BLaER1 treated with 17β-estradiol and CSF1 and Interleukin-3, amounts not matched to agents 10 nM and 100 nM (cell line): ENCODE results near the gene OR56A5.

Source experiments
- H3K27ac ChIP-seq, 11 experiments: shearing (Covaris generic); formaldehyde crosslinking; 2 replicates each; pipeline ENCODE4 v1.8.1; 2022
- H3K27me3 ChIP-seq, 11 experiments: shearing (Covaris generic); formaldehyde crosslinking; 2 replicates each; pipeline ENCODE4 v1.8.1; 2022
- H3K36me3 ChIP-seq, 11 experiments: shearing (Covaris generic); formaldehyde crosslinking; 2 replicates each; pipeline ENCODE4 v1.8.1; 2022
- H3K4me1 ChIP-seq, 10 experiments: shearing (Covaris generic); formaldehyde crosslinking; 2 replicates each; pipeline ENCODE4 v1.8.1; 2022
- H3K4me2 ChIP-seq, 11 experiments: shearing (Covaris generic); formaldehyde crosslinking; 2 replicates each; pipeline ENCODE4 v1.8.1; 2022
- H3K4me3 ChIP-seq, 10 experiments: shearing (Covaris generic); formaldehyde crosslinking; 2 replicates each; pipeline ENCODE4 v1.8.1; 2022
- H3K9ac ChIP-seq, 11 experiments: shearing (Covaris generic); formaldehyde crosslinking; 2 replicates each; pipeline ENCODE4 v1.8.1; 2022
- H3K9me3 ChIP-seq, 11 experiments: shearing (Covaris generic); formaldehyde crosslinking; replicated peaks in 1 of 11; 2 replicates each; pipeline ENCODE4 v1.8.1; 2022
- H4K20me1 ChIP-seq, 11 experiments: shearing (Covaris generic); formaldehyde crosslinking; 2 replicates each; pipeline ENCODE4 v1.8.1; 2022
- Cebpa-rat ChIP-seq, 11 experiments: shearing (Covaris generic); IDR thresholded peaks; 2 replicates each; pipeline ENCODE4 v1.8.1; 2022

The OR56A5 gene

DNA sequence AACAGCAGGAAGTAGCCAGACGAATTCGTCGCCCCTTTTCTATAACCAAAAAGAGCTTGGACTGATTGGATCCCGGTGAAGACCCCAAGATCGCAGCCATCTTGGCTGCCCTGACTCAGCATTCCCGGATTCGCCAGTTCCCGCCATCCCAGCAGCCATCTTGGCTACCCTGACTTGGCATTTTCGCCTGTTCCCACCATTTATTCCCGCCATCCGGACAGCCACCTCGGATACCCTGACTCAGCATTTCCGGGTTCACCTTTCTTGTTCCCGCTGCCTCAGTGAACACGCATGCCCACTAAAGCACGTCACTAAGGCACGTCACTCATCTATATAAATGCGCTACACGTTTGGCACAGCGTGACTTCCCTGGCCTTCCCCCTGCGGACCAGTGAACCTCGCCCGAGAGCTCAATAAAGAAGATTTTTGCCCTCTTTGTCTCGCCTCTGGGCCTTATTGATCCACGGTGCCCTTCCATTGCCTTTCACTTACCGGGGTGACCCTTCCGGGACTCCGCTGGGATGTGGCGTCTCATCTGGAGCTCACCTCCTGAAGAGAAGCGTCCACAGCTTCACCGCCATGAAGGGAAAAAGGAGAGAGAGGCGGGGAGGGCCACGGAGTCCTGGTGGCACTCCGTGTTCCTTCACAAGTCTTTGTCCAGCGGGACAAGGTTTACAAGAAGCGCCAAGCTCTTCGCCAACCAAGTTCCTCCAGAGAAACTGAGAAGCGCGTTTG lies 30.3 kb downstream of the OR56A5 start:
- Histone ChIP-seq H3K4me1 (no peaks in the 10 kb centered on the region), H3K36me3 (no peaks in the 10 kb centered on the region), H3K27me3 (no peaks in the 10 kb centered on the region), H3K9ac (no peak overlapping the region), H3K4me2 (no peak overlapping the region), H3K4me3 (no peak overlapping the region), H3K9me3 (peaks cover 15 to 46% (median 32%) of the 10 kb centered on the region in 11 experiments; a peak in 19 of 22 replicates), H3K27ac (no peak overlapping the region), H4K20me1 (no peaks in the 10 kb centered on the region)
- TF ChIP-seq Cebpa-rat (IDR thresholded peaks at IDR 0.05) = no peak

GRCh38 chr11:5933116-5933515 lies 35.2 kb downstream of the OR56A5 start:
- no peak overlapping the region for H3K4me3 ChIP-seq
- peaks cover 26 to 85% (median 67%) of the 10 kb centered on the region in 11 experiments; a peak in 21 of 22 replicates for H3K9me3 ChIP-seq
- no peaks in the 10 kb centered on the region for H3K27me3 ChIP-seq
- no peak for TF ChIP-seq Cebpa-rat (IDR thresholded peaks at IDR 0.05)
- no peak overlapping the region for H3K9ac ChIP-seq
- H3K27ac ChIP-seq = no peak overlapping the region
- no peaks in the 10 kb centered on the region for H3K4me1 ChIP-seq
- no peaks in the 10 kb centered on the region for H3K36me3 ChIP-seq
- H3K4me2 ChIP-seq = no peak overlapping the region
- H4K20me1 ChIP-seq = no peaks in the 10 kb centered on the region

- H3K4me1 ChIP-seq = no peaks in the 10 kb centered on the region
- no peak for TF ChIP-seq Cebpa-rat (IDR thresholded peaks at IDR 0.05)
- H3K4me3 ChIP-seq = no peak overlapping the region
- H4K20me1 ChIP-seq = no peaks in the 10 kb centered on the region
- no peak overlapping the region for H3K27ac ChIP-seq
- H3K9me3 ChIP-seq = peaks cover 22 to 83% (median 64%) of the 10 kb centered on the region in 11 experiments; a peak in 21 of 22 replicates
- no peaks in the 10 kb centered on the region for H3K27me3 ChIP-seq
- H3K4me2 ChIP-seq = no peak overlapping the region
- no peaks in the 10 kb centered on the region for H3K36me3 ChIP-seq
- no peak overlapping the region for H3K9ac ChIP-seq
Measured at GRCh38 chr11:5932671-5933070, 35.6 kb downstream of the OR56A5 start.

GRCh38 chr11:5931061-5931460 lies 37.2 kb downstream of the OR56A5 start:
- no peak overlapping the region for H3K4me2 ChIP-seq
- peaks cover 5 to 67% (median 48%) of the 10 kb centered on the region in 11 experiments; a peak in 18 of 22 replicates for H3K9me3 ChIP-seq
- TF ChIP-seq Cebpa-rat (IDR thresholded peaks at IDR 0.05) = no peak
- no peaks in the 10 kb centered on the region for H4K20me1 ChIP-seq
- no peak overlapping the region for H3K4me3 ChIP-seq
- H3K27ac ChIP-seq = no peak overlapping the region
- no peaks in the 10 kb centered on the region for H3K36me3 ChIP-seq
- H3K27me3 ChIP-seq = no peaks in the 10 kb centered on the region
- no peak overlapping the region for H3K9ac ChIP-seq
- H3K4me1 ChIP-seq = no peaks in the 10 kb centered on the region

GRCh38 chr11:5930614-5931013 lies 37.7 kb downstream of the OR56A5 start:
- H4K20me1 ChIP-seq = no peaks in the 10 kb centered on the region
- no peaks in the 10 kb centered on the region for H3K36me3 ChIP-seq
- H3K27me3 ChIP-seq = no peaks in the 10 kb centered on the region

DNA sequence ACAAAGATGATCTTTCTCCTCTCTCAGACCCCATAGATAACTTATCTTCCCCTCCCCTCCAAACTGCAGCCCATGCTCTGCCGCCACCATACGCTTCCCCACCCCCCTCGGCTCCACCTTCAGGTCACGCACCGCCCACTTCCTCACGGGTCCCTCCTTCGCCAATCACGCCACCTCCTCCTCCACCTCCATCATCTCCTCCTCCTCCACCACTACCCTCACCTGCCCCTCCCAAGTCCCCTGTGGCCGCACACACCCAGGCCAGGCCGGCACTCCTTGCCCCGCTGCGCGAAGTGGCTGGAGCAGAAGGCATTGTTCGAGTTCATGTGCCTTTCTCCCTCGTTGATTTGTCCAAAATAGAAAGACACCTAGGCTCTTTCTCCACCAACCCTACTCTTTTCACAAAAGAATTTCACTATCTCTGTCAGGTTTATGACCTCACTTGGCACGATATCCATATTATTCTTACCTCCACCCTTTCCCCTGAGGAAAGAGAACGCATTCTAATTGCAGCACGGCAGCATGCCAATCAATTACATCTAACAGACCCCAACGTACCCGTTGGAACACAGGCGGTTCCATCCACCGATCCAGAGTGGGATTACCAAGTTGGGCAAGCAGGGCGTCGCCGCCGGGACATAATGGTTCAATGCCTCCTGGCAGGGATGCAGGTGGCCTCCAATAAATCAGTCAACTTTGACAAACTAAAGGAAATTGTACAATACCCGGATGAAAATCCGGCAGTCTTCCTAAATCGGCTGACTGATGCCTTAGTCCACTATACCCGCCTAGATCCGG lies 38.5 kb downstream of the OR56A5 start:
- Histone ChIP-seq H3K9me3 (peaks cover 4 to 58% (median 40%) of the 10 kb centered on the region in 11 experiments; a peak in 18 of 22 replicates), H3K4me3 (no peak overlapping the region), H3K9ac (no peak overlapping the region), H3K4me1 (no peaks in the 10 kb centered on the region), H4K20me1 (no peaks in the 10 kb centered on the region), H3K27me3 (no peaks in the 10 kb centered on the region), H3K4me2 (no peak overlapping the region), H3K27ac (no peak overlapping the region), H3K36me3 (no peaks in the 10 kb centered on the region)
- TF ChIP-seq Cebpa-rat (IDR thresholded peaks at IDR 0.05) = no peak

More at GRCh38 chr11:5930614-5931013, 37.7 kb downstream of the OR56A5 start:
- no peak overlapping the region for H3K27ac ChIP-seq
- H3K4me3 ChIP-seq = no peak overlapping the region
- no peaks in the 10 kb centered on the region for H3K4me1 ChIP-seq
- H3K4me2 ChIP-seq = no peak overlapping the region
- H3K9me3 ChIP-seq = peaks cover 4 to 62% (median 44%) of the 10 kb centered on the region in 11 experiments; a peak in 18 of 22 replicates
- no peak overlapping the region for H3K9ac ChIP-seq
- no peak for TF ChIP-seq Cebpa-rat (IDR thresholded peaks at IDR 0.05)

DNA sequence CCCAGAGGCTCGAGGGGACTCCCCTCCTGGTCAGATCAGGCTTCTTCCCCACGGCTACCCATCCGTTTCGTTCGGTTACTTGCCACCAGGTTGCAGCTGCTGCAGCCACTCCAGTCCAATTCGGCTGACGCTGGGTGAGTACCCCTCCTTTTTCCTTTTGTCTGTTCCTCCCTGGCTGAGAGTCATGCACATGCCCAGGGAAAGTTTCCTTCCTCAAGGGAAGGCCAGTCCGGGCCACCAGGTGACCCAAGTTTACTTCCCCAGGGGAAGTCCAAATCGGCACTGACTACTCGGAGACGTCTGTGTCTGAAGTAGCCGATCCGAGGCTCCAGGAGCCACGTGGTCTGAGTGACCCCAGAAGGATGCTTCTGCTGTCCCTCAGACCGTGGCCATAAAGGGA lies 39.5 kb downstream of the OR56A5 start:
- Histone ChIP-seq H3K4me1 (no peaks in the 10 kb centered on the region), H3K9me3 (peaks cover 4 to 58% (median 40%) of the 10 kb centered on the region in 11 experiments; a peak in 18 of 22 replicates), H3K36me3 (no peaks in the 10 kb centered on the region), H3K4me2 (no peak overlapping the region), H3K27me3 (no peaks in the 10 kb centered on the region), H4K20me1 (no peaks in the 10 kb centered on the region), H3K4me3 (no peak overlapping the region), H3K27ac (no peak overlapping the region), H3K9ac (no peak overlapping the region)
- TF ChIP-seq Cebpa-rat (IDR thresholded peaks at IDR 0.05) = no peak

- Histone ChIP-seq H3K4me2 (no peak overlapping the region), H3K4me1 (no peaks in the 10 kb centered on the region), H3K4me3 (no peak overlapping the region), H4K20me1 (no peaks in the 10 kb centered on the region), H3K9ac (no peak overlapping the region), H3K9me3 (peaks cover 4 to 55% (median 36%) of the 10 kb centered on the region in 11 experiments; a peak in 18 of 22 replicates), H3K27ac (no peak overlapping the region), H3K27me3 (no peaks in the 10 kb centered on the region), H3K36me3 (no peaks in the 10 kb centered on the region)
- TF ChIP-seq Cebpa-rat (IDR thresholded peaks at IDR 0.05) = no peak
Measured at GRCh38 chr11:5928271-5928670, 40.0 kb downstream of the OR56A5 start.

DNA sequence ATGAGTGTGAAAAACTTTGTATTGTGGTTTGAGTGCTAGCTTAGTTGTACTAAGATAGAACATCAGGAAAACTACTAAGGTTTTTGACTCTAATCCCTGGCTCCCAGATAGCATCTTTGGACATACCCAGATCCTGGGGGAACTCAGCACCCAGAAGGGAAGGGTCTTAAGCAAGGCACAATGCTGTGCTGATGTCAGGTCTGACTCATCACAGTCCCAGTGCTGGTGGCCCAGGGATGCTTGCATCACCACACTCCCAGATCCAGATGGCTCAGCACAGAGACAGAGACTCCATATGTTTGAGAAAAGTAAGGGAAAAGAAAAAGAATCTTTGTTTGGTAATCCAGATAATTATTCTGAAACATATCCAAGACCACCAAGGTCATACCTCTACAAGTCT lies 44.5 kb downstream of the OR56A5 start:
- H3K9me3 ChIP-seq = peaks cover 0 to 14% (median 10%) of the 10 kb centered on the region in 11 experiments; a peak in 16 of 22 replicates
- H3K4me1 ChIP-seq = no peaks in the 10 kb centered on the region

More for the DNA sequence above, 44.5 kb downstream of the OR56A5 start:
- Histone ChIP-seq H4K20me1 (no peaks in the 10 kb centered on the region), H3K27me3 (no peaks in the 10 kb centered on the region), H3K27ac (0 out of 22 replicates have a peak overlapping the region, but pooled peaks of 1 of the 11 experiments have one; percentile 1), H3K9ac (no peak overlapping the region), H3K36me3 (no peaks in the 10 kb centered on the region), H3K4me2 (no peak overlapping the region), H3K4me3 (no peak overlapping the region)
- TF ChIP-seq Cebpa-rat (IDR thresholded peaks at IDR 0.05) = no peak
